HFFc6 (cell line): ENCODE data around the gene KLHL1. TPM values are rescaled to one million over a fixed set of nuclear protein-coding genes. Genes with fewer than 3 reads are reported as not detected.

ENCODE experiments used
- DNase-seq: peaks from one replicate; pipeline ENCODE4 v3.0.0-alpha.2; 2018
- H3K27ac Mint-ChIP-seq: 2 replicates; pipeline ENCODE4 v1.8.0; 2020; ENCODE audit warnings: mild to moderate bottlenecking, mixed read lengths
- H3K27me3 Mint-ChIP-seq: 2 replicates; pipeline ENCODE4 v1.8.0; 2021; ENCODE audit warnings: mild to moderate bottlenecking, moderate library complexity, mixed read lengths; ENCODE audit not compliant: insufficient read depth
- H3K36me3 Mint-ChIP-seq: 2 replicates; pipeline ENCODE4 v1.8.0; 2021; ENCODE audit warnings: low read depth, mixed read lengths
- H3K4me1 Mint-ChIP-seq: 2 replicates; pipeline ENCODE4 v1.8.0; 2020; ENCODE audit warnings: low read depth, mixed read lengths
- H3K4me3 Mint-ChIP-seq: 2 replicates; pipeline ENCODE4 v1.8.0; 2020; ENCODE audit warnings: mild to moderate bottlenecking, moderate library complexity, mixed read lengths
- H3K9me3 Mint-ChIP-seq: 2 replicates; pipeline ENCODE4 v1.8.0; 2020; ENCODE audit warnings: mild to moderate bottlenecking, mixed read lengths
- total RNA-seq, 6 experiments: library from RNA; stranded (reverse); fragmentation: NEBNext Ultra II Directional; extraction: Animal tissue kit (Norgen Biotek cat#: 25700); gene quantifications; 2 replicates in 1 of 6; 3 replicates in 5 of 6; pipeline ENCODE4 v1.2.3, GENCODE V29; 2021
- TF ChIP-seq, protein P1 (sequence below): fragments of 200-600 bp; sonication (generic); IDR thresholded peaks from 2 replicates; pipeline ENCODE4 v1.5.0; 2021; ENCODE audit warnings: antibody characterized with exemption, mild to moderate bottlenecking

Gene KLHL1
- total RNA-seq, 6 experiments from 2014 or later, result not detected

GRCh38 chr13:69660155-69660554 is 448.1 kb downstream of the KLHL1 start:
- TF ChIP-seq, protein P1, sequence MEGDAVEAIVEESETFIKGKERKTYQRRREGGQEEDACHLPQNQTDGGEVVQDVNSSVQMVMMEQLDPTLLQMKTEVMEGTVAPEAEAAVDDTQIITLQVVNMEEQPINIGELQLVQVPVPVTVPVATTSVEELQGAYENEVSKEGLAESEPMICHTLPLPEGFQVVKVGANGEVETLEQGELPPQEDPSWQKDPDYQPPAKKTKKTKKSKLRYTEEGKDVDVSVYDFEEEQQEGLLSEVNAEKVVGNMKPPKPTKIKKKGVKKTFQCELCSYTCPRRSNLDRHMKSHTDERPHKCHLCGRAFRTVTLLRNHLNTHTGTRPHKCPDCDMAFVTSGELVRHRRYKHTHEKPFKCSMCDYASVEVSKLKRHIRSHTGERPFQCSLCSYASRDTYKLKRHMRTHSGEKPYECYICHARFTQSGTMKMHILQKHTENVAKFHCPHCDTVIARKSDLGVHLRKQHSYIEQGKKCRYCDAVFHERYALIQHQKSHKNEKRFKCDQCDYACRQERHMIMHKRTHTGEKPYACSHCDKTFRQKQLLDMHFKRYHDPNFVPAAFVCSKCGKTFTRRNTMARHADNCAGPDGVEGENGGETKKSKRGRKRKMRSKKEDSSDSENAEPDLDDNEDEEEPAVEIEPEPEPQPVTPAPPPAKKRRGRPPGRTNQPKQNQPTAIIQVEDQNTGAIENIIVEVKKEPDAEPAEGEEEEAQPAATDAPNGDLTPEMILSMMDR, result no peak
- no peak overlapping the region for H3K4me3 Mint-ChIP-seq
- H3K27ac Mint-ChIP-seq, result no peak overlapping the region
- H3K9me3 Mint-ChIP-seq, result peaks cover 56% of the 10 kb centered on the region
- H3K27me3 Mint-ChIP-seq, result peaks cover 1% of the 10 kb centered on the region
- no peak for DNase-seq
- no peaks in the 10 kb centered on the region for H3K4me1 Mint-ChIP-seq
- no peaks in the 10 kb centered on the region for H3K36me3 Mint-ChIP-seq

DNA sequence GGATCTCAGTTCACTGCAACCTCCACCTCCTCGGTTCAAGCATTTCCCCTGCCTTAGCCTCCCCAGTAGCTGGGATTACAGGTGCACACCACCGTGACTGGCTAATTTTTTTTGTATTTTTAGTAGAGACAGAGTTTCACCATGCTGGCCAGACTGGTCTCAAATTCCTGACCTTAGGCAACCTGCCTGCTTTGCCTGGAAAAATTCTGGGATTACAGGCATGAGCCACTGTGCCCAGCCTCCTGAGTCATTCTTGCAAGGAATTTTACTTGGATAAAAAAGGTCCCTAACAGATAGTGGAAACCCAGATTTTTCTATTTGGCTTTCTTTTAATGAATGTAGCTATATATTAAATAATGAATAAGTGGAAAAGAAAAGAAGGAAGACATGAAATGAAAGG is 450.6 kb downstream of the KLHL1 start:
- Mint-ChIP-seq H3K27ac (no peak overlapping the region), H3K9me3 (peaks cover 53% of the 10 kb centered on the region), H3K36me3 (no peaks in the 10 kb centered on the region), H3K27me3 (peaks cover 1% of the 10 kb centered on the region), H3K4me1 (no peaks in the 10 kb centered on the region), H3K4me3 (no peak overlapping the region)
- no peak for DNase-seq
- TF ChIP-seq, protein P1, result no peak

GRCh38 chr13:69654392-69654791 is 453.9 kb downstream of the KLHL1 start:
- H3K9me3 Mint-ChIP-seq, result peaks cover 42% of the 10 kb centered on the region
- H3K4me1 Mint-ChIP-seq, result no peaks in the 10 kb centered on the region
- no peak overlapping the region for H3K4me3 Mint-ChIP-seq
- H3K27me3 Mint-ChIP-seq, result no peaks in the 10 kb centered on the region; the same call in 1 of the 2 replicates
- no peaks in the 10 kb centered on the region; the same call in 1 of the 2 replicates for H3K36me3 Mint-ChIP-seq
- no peak for DNase-seq
- H3K27ac Mint-ChIP-seq, result no peak overlapping the region
- TF ChIP-seq, protein P1, result no peak

Other genes starting within 250 kb of the KLHL1 start
- gene ATXN8OS, start 626 bp downstream of the KLHL1 start, total RNA-seq, result not detected